DOHH2 (cell line): Measurements from ENCODE around the gene COL4A2.

Experiments
- H3F3A ChIP-seq: fragments of 200-600 bp; sonication (generic), shearing (Covaris generic); 2 replicates; pipeline ENCODE4 v1.6.0; 2016; ENCODE audit warnings: antibody characterized with exemption, mild to moderate bottlenecking; ENCODE audit not compliant: control insufficient read depth, insufficient read depth
- H3K27ac ChIP-seq: fragments of 200-600 bp; sonication (generic); 2 replicates; pipeline ENCODE4 v1.5.1; 2014; ENCODE audit warnings: low read depth, mild to moderate bottlenecking, low read length, moderate library complexity
- H3K27me3 ChIP-seq: fragments of 200-600 bp; sonication (generic); 2 replicates; pipeline ENCODE4 v1.6.1; 2014; ENCODE audit warnings: mild to moderate bottlenecking, low read length, mixed read lengths; ENCODE audit not compliant: control insufficient read depth
- H3K36me3 ChIP-seq: fragments of 200-600 bp; sonication (generic); 2 replicates; pipeline ENCODE4 v1.6.1; 2014; ENCODE audit warnings: mild to moderate bottlenecking, low read length, moderate library complexity, mixed read lengths; ENCODE audit not compliant: control insufficient read depth
- H3K4me1 ChIP-seq: fragments of 200-600 bp; sonication (generic); 2 replicates; pipeline ENCODE4 v1.6.1; 2014; ENCODE audit warnings: mild to moderate bottlenecking, low read length, mixed read lengths; ENCODE audit not compliant: control insufficient read depth
- H3K4me2 ChIP-seq: fragments of 200-600 bp; sonication (generic); 2 replicates; pipeline ENCODE4 v1.6.0; 2014; ENCODE audit warnings: mild to moderate bottlenecking, low read length, moderate library complexity
- H3K4me3 ChIP-seq: fragments of 200-600 bp; sonication (generic); 2 replicates; pipeline ENCODE4 v1.5.1; 2014; ENCODE audit warnings: mild to moderate bottlenecking, low read length, mixed read lengths
- H3K79me2 ChIP-seq: fragments of 200-600 bp; sonication (generic); 2 replicates; pipeline ENCODE4 v1.6.1; 2014; ENCODE audit warnings: mild to moderate bottlenecking, low read length, mixed read lengths; ENCODE audit not compliant: control insufficient read depth
- H3K9me2 ChIP-seq: fragments of 200-600 bp; sonication (generic); replicated peaks from 2 replicates; pipeline ENCODE4 v1.6.1; 2014; ENCODE audit warnings: mild to moderate bottlenecking, low read length, mixed read lengths; ENCODE audit not compliant: control insufficient read depth
- H3K9me3 ChIP-seq: fragments of 200-600 bp; sonication (generic); 2 replicates; pipeline ENCODE4 v1.6.1; 2014; ENCODE audit warnings: antibody characterized with exemption, low read length, mixed read lengths; ENCODE audit not compliant: control insufficient read depth, insufficient read depth
- H4K20me1 ChIP-seq: fragments of 200-600 bp; sonication (generic); 2 replicates; pipeline ENCODE4 v1.6.0; 2014; ENCODE audit warnings: low read depth, mild to moderate bottlenecking, antibody characterized with exemption, low read length, moderate library complexity; ENCODE audit not compliant: control insufficient read depth, insufficient read depth
- EZH2phosphoT487 ChIP-seq: fragments of 200-600 bp; sonication (generic); IDR thresholded peaks from 2 replicates; pipeline ENCODE4 v1.6.1; 2017; ENCODE audit warnings: borderline replicate concordance, mild to moderate bottlenecking, antibody characterized with exemption, low read length, moderate library complexity, mixed read lengths
- TF ChIP-seq, protein P1 (sequence below): fragments of 200-600 bp; sonication (generic); IDR thresholded peaks from one replicate; pipeline ENCODE4 v1.5.1; 2014; ENCODE audit warnings: antibody characterized with exemption, mild to moderate bottlenecking, low read depth, low read length; ENCODE audit not compliant: poor library complexity, severe bottlenecking

The COL4A2 gene

DNA sequence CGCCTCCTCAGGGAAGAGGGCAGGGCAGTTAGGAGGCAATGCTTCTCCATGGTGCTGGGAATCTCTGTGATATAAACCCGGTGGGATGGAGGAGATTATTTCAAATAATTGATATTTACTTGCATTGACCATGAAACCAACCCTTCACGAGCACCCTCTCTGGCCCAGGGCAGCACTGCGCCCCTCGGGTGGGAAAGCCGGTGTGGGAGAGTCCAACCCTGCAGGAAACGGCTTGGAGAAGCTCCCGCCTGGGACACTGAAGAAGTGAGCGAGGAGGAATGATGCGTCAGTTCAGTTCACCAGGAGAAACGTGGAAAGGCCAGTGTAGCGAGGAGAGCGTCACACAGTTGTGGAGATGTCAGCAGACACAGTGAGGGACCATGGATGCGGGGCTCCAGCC lies 99.9 kb downstream of the COL4A2 start:
- H4K20me1 ChIP-seq, result no peaks in the 10 kb centered on the region
- H3K27ac ChIP-seq, result no peak overlapping the region
- no peak overlapping the region for H3K4me3 ChIP-seq
- no peaks in the 10 kb centered on the region for H3K36me3 ChIP-seq
- TF ChIP-seq, protein P1, sequence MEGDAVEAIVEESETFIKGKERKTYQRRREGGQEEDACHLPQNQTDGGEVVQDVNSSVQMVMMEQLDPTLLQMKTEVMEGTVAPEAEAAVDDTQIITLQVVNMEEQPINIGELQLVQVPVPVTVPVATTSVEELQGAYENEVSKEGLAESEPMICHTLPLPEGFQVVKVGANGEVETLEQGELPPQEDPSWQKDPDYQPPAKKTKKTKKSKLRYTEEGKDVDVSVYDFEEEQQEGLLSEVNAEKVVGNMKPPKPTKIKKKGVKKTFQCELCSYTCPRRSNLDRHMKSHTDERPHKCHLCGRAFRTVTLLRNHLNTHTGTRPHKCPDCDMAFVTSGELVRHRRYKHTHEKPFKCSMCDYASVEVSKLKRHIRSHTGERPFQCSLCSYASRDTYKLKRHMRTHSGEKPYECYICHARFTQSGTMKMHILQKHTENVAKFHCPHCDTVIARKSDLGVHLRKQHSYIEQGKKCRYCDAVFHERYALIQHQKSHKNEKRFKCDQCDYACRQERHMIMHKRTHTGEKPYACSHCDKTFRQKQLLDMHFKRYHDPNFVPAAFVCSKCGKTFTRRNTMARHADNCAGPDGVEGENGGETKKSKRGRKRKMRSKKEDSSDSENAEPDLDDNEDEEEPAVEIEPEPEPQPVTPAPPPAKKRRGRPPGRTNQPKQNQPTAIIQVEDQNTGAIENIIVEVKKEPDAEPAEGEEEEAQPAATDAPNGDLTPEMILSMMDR, result no peak
- no peak for TF ChIP-seq EZH2phosphoT487
- H3K4me2 ChIP-seq, result no peak overlapping the region
- H3K9me3 ChIP-seq, result no peaks in the 10 kb centered on the region
- H3F3A ChIP-seq, result no peaks in the 10 kb centered on the region
- no peaks in the 10 kb centered on the region for H3K4me1 ChIP-seq
- no peaks in the 10 kb centered on the region for H3K79me2 ChIP-seq
- H3K9me2 ChIP-seq, result no peaks in the 10 kb centered on the region
- peaks cover under 1% of the 10 kb centered on the region; the same call in 1 of the 2 replicates for H3K27me3 ChIP-seq

DNA sequence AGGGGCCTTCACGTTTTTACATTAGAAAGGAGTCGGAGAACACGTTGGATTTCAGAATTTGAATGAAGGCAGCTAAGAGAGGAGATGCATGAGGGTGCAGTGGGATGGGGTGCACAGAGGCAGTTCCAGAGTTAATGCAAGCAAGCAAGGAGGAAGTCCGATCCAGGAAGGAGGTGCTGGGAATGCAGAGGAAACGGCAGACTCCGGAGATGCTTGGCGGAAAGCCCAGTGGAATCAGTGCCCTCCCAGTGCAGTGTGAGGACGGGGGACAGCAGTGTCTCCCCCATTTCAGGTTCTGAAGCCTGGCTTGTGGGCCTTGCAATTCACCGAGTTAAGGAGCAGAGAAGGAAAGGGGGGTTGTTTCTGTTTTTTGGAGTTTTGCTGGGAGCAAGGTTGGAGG lies 100.4 kb downstream of the COL4A2 start:
- Histone ChIP-seq H3K4me3 (no peak overlapping the region), H3K4me2 (no peak overlapping the region), H3K27ac (no peak overlapping the region), H3K9me2 (no peaks in the 10 kb centered on the region), H3K27me3 (peaks cover 2% of the 10 kb centered on the region; the same call in 1 of the 2 replicates), H3K36me3 (no peaks in the 10 kb centered on the region), H3K79me2 (no peaks in the 10 kb centered on the region), H3K4me1 (no peaks in the 10 kb centered on the region), H3F3A (no peaks in the 10 kb centered on the region), H4K20me1 (no peaks in the 10 kb centered on the region), H3K9me3 (no peaks in the 10 kb centered on the region)
- TF ChIP-seq, protein P1, result no peak
- TF ChIP-seq EZH2phosphoT487, result no peak

DNA sequence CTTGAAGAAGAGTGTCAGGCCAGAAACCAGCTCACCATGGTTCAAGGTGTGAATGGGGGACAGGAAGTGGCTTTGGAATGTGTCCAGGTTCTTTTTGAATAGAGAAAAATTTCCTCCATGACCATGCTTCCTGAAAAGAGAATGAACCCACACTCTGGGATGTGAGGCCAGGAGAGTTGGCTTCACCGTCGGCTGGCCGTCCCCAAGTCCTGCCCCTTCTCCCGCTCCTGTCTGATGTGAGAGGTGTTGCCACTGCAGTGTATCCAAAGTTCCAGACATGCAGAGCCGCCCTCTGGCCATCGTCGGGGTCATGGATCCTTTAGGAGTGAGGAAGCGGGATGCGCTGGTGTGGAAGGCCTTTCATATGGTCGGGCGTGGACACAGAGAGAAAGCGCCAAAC lies 101.2 kb downstream of the COL4A2 start:
- no peaks in the 10 kb centered on the region for H3F3A ChIP-seq
- H3K27ac ChIP-seq, result no peak overlapping the region

More for the DNA sequence above, 101.2 kb downstream of the COL4A2 start:
- no peak overlapping the region for H3K4me2 ChIP-seq
- H3K4me1 ChIP-seq, result no peaks in the 10 kb centered on the region
- H3K9me3 ChIP-seq, result no peaks in the 10 kb centered on the region
- no peaks in the 10 kb centered on the region for H4K20me1 ChIP-seq
- H3K79me2 ChIP-seq, result no peaks in the 10 kb centered on the region
- H3K4me3 ChIP-seq, result no peak overlapping the region
- H3K9me2 ChIP-seq, result no peaks in the 10 kb centered on the region
- no peak for TF ChIP-seq EZH2phosphoT487
- TF ChIP-seq, protein P1, result no peak
- H3K27me3 ChIP-seq, result peaks cover 2% of the 10 kb centered on the region; the same call in 1 of the 2 replicates
- H3K36me3 ChIP-seq, result no peaks in the 10 kb centered on the region
